ENCODE results near the gene RNPEP. TPM values are rescaled to one million over a fixed set of nuclear protein-coding genes. Genes with fewer than 3 reads are reported as not detected.
"Not testable (repeated sequence)": the region's sequence is repeated elsewhere in the genome, so short reads cannot be mapped to it uniquely, and the experiment has no call there.

The RNPEP gene
- polyA plus RNA-seq, 1 of the 3 experiments (the other 2 are of a cell fraction) = 46.7 TPM

DNA sequence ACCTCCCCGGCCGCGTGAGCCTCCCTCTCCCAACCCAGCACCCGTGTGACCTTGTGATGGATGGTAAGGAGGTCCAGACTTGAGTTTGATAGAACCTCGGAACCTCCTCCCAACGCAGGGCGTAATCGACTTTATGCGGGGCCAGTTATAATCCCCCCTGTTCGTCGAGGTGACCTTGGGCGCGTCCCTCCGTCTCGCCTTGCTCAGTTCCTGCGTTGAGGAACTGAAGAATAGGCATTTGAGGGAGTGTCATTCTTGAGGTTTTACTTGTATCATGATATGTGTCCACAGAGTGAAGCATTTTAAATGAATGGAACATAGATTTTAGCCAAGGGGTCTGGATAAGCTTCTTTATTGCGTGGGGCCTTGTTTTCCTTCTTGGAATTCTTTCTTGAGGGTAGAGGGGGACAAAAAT, 26.7 kb upstream of the RNPEP start:
- CTCF ChIA-PET = interaction anchor here (0.9 to 6.4 kb wide), 2 partner anchors 18 to 61 kb away, joined by 4 to 49 read pairs; no protein-coding TSS in a partner anchor
- no peak for DNase-seq
- no peak for TF ChIP-seq NFIC (IDR thresholded peaks at IDR 0.05; ENCODE audit: borderline replicate concordance)
- TF ChIP-seq, protein P1, sequence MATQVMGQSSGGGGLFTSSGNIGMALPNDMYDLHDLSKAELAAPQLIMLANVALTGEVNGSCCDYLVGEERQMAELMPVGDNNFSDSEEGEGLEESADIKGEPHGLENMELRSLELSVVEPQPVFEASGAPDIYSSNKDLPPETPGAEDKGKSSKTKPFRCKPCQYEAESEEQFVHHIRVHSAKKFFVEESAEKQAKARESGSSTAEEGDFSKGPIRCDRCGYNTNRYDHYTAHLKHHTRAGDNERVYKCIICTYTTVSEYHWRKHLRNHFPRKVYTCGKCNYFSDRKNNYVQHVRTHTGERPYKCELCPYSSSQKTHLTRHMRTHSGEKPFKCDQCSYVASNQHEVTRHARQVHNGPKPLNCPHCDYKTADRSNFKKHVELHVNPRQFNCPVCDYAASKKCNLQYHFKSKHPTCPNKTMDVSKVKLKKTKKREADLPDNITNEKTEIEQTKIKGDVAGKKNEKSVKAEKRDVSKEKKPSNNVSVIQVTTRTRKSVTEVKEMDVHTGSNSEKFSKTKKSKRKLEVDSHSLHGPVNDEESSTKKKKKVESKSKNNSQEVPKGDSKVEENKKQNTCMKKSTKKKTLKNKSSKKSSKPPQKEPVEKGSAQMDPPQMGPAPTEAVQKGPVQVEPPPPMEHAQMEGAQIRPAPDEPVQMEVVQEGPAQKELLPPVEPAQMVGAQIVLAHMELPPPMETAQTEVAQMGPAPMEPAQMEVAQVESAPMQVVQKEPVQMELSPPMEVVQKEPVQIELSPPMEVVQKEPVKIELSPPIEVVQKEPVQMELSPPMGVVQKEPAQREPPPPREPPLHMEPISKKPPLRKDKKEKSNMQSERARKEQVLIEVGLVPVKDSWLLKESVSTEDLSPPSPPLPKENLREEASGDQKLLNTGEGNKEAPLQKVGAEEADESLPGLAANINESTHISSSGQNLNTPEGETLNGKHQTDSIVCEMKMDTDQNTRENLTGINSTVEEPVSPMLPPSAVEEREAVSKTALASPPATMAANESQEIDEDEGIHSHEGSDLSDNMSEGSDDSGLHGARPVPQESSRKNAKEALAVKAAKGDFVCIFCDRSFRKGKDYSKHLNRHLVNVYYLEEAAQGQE (IDR thresholded peaks at IDR 0.05; ENCODE audit: low read depth, low read length) = no peak
- 0 out of 2 replicates have a peak, but pooled peaks have one; percentile 0 for TF ChIP-seq SMC3 (IDR thresholded peaks at IDR 0.05; ENCODE audit: low read depth, low read length)
- peak overlapping the region; percentile 74 to 94; a peak in 3 of 4 replicates for H3K27ac ChIP-seq (ENCODE audit: low read depth in 2 of 2, low read length in 1 of 2)
- H3K9me2 ChIP-seq = no peaks in the 10 kb centered on the region
- H3K27me3 ChIP-seq (ENCODE audit: insufficient read depth) = no peaks in the 10 kb centered on the region
- peaks cover 61% of the 10 kb centered on the region for H3K79me2 ChIP-seq (ENCODE audit: insufficient read depth)
- peak overlapping the region; percentile 84 to 98 for H3K4me3 ChIP-seq (ENCODE audit: low read depth in 2 of 2, low read length in 1 of 2)
- POLR2A ChIA-PET = interaction anchor here (1.0 to 1.1 kb wide), 3 partner anchors 9 to 62 kb away, joined by 3 to 6 read pairs (median 3); partner anchors contain the start of gene LMOD1
- peaks cover 10% of the 10 kb centered on the region for H4K20me1 ChIP-seq (ENCODE audit: insufficient read depth)
- H2AFZ ChIP-seq (ENCODE audit: low read depth) = peak overlapping the region; percentile 98
- H3F3A ChIP-seq (replicated peaks; ENCODE audit: insufficient read depth) = peaks cover 16% of the 10 kb centered on the region
- peak overlapping the region; percentile 94 for H3K9ac ChIP-seq
- WGBS (ENCODE audit: low lambda C conversion rate) = 2% methylated on average over 17 of the region's 17 CpGs
- peaks cover 0 to 3% of the 10 kb centered on the region in 2 experiments; a peak in 2 of 4 replicates for H3K4me1 ChIP-seq (ENCODE audit: control insufficient read depth in 1 of 2, insufficient read depth in 2 of 2, low read depth in 1 of 2, low read length in 1 of 2)
- H3K9me3 ChIP-seq = no peaks in the 10 kb centered on the region
- H3K4me2 ChIP-seq = peak overlapping the region; percentile 80
- peaks cover 19 to 31% of the 10 kb centered on the region in 2 experiments for H3K36me3 ChIP-seq (replicated peaks in 1 of 2; ENCODE audit: control insufficient read depth in 1 of 2, insufficient read depth in 2 of 2, low read length in 1 of 2)

DNA sequence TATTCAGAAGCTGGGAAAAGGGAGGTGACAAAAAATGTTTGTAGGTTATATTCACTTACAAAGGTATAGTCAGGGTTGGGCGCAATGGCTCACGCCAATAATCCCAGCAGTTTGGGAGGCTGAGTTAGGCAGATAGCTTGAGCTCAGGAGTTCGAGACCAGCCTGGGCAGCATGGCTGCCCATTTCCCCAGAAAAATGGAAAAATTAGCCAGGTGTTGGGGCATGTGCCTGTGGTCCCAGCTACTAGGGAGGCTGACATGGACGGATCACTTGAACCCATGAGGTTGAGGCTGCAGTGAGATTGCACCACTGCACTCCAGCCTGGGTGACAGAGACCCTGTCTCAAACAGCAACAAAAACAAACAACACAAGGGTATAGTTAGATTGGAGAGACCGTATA, 24.1 kb upstream of the RNPEP start:
- H3F3A ChIP-seq (replicated peaks; ENCODE audit: insufficient read depth) = peaks cover 39% of the 10 kb centered on the region
- H3K27ac ChIP-seq (ENCODE audit: low read depth in 2 of 2, low read length in 1 of 2) = no peak overlapping the region
- TF ChIP-seq YY1 (IDR thresholded peaks at IDR 0.05; ENCODE audit: low read depth) = no peak
- TF ChIP-seq GABPA (IDR thresholded peaks at IDR 0.05; ENCODE audit: low read depth) = no peak
- no peak for TF ChIP-seq RAD21 (IDR thresholded peaks at IDR 0.05; ENCODE audit: low read length)
- TF ChIP-seq, protein P2, sequence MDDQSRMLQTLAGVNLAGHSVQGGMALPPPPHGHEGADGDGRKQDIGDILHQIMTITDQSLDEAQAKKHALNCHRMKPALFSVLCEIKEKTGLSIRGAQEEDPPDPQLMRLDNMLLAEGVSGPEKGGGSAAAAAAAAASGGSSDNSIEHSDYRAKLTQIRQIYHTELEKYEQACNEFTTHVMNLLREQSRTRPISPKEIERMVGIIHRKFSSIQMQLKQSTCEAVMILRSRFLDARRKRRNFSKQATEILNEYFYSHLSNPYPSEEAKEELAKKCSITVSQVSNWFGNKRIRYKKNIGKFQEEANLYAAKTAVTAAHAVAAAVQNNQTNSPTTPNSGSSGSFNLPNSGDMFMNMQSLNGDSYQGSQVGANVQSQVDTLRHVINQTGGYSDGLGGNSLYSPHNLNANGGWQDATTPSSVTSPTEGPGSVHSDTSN (IDR thresholded peaks at IDR 0.05) = no peak
- no peak for TF ChIP-seq RCOR1 (IDR thresholded peaks at IDR 0.05; ENCODE audit: low read length)
- TF ChIP-seq SIN3A (IDR thresholded peaks at IDR 0.05; ENCODE audit: borderline replicate concordance, low read depth, low read length) = no peak
- no peak for TF ChIP-seq ELF1 (IDR thresholded peaks at IDR 0.05)
- TF ChIP-seq FOXJ3 (CRISPR knock-in tag; IDR thresholded peaks at IDR 0.05) = no peak
- no peaks in the 10 kb centered on the region for H3K9me2 ChIP-seq
- H2AFZ ChIP-seq (ENCODE audit: low read depth) = no peak overlapping the region
- H3K27me3 ChIP-seq (ENCODE audit: insufficient read depth) = no peaks in the 10 kb centered on the region
- H3K4me2 ChIP-seq = no peak overlapping the region
- no peak overlapping the region for H3K4me3 ChIP-seq (ENCODE audit: low read depth in 2 of 2, low read length in 1 of 2)
- peaks cover 10% of the 10 kb centered on the region for H4K20me1 ChIP-seq (ENCODE audit: insufficient read depth)
- POLR2A ChIA-PET = no interaction called here
- H3K4me1 ChIP-seq (ENCODE audit: control insufficient read depth in 1 of 2, insufficient read depth in 2 of 2, low read depth in 1 of 2, low read length in 1 of 2) = peaks cover 0 to 3% of the 10 kb centered on the region in 2 experiments; a peak in 2 of 4 replicates
- H3K36me3 ChIP-seq (replicated peaks in 1 of 2; ENCODE audit: control insufficient read depth in 1 of 2, insufficient read depth in 2 of 2, low read length in 1 of 2) = peaks cover 35 to 54% of the 10 kb centered on the region in 2 experiments
- no peaks in the 10 kb centered on the region for H3K9me3 ChIP-seq
- WGBS (ENCODE audit: low lambda C conversion rate) = 98% methylated on average over 5 of the region's 5 CpGs
- CTCF ChIA-PET = interaction anchor here (1.1 to 6.4 kb wide), 3 partner anchors 15 to 80 kb away, joined by 3 to 49 read pairs (median 3); no protein-coding TSS in a partner anchor
- H3K9ac ChIP-seq = no peak overlapping the region
- no peak for DNase-seq
- H3K79me2 ChIP-seq (ENCODE audit: insufficient read depth) = peaks cover 85% of the 10 kb centered on the region

DNA sequence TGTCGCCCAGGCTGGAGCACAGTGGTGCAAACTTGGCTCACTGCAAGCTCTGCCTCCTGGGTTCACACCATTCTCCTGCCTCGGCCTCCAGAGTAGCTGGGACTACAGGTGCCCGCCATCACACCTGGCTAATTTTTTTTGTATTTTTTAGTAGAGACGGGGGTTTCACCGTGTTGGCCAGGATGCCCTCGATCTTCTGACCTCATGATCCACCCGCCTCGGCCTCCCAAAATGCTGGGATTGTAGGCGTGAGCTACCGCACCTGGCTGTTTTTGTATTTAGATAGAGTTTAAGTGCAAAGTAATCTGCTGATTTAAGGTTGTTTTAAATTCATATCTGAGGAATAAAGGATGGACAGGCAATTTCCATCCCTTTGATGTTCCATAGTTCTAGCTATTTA, 20.1 kb upstream of the RNPEP start:
- 96% methylated on average over 10 of the region's 10 CpGs for WGBS (ENCODE audit: low lambda C conversion rate)
- peaks cover 55% of the 10 kb centered on the region for H3F3A ChIP-seq (replicated peaks; ENCODE audit: insufficient read depth)
- H3K9me2 ChIP-seq; H2AFZ ChIP-seq (ENCODE audit: low read depth); H3K4me2 ChIP-seq; H3K27ac ChIP-seq (ENCODE audit: low read depth in 2 of 2, low read length in 1 of 2); H4K20me1 ChIP-seq (ENCODE audit: insufficient read depth); H3K4me3 ChIP-seq (ENCODE audit: low read depth in 2 of 2, low read length in 1 of 2); DNase-seq; H3K9ac ChIP-seq; H3K4me1 ChIP-seq (ENCODE audit: control insufficient read depth in 1 of 2, insufficient read depth in 2 of 2, low read depth in 1 of 2, low read length in 1 of 2); H3K27me3 ChIP-seq (ENCODE audit: insufficient read depth); H3K9me3 ChIP-seq: not testable (repeated sequence)
- H3K36me3 ChIP-seq (replicated peaks in 1 of 2; ENCODE audit: control insufficient read depth in 1 of 2, insufficient read depth in 2 of 2, low read length in 1 of 2) = peaks cover 60 to 82% of the 10 kb centered on the region in 2 experiments
- ChIA-PET CTCF (interaction anchor here (0.9 to 7.5 kb wide), 5 partner anchors 9 to 432 kb away, joined by 3 to 88 read pairs (median 4); no protein-coding TSS in a partner anchor), POLR2A (interaction anchor here (1.2 kb wide), 1 partner anchor 8 kb away, joined by 3 read pairs; no protein-coding TSS in a partner anchor)
- H3K79me2 ChIP-seq (ENCODE audit: insufficient read depth) = peaks cover 65% of the 10 kb centered on the region

All from SK-N-SH (cell line).